GM19463 (cell line): ENCODE measurements around the gene STK10.

ENCODE experiments used
- ATAC-seq: cut with Tn5 transposase; IDR thresholded peaks from one replicate; pipeline ENCODE4 v1.9.1; 2021; ENCODE audit warnings: mild to moderate bottlenecking, moderate library complexity; ENCODE audit not compliant: unreplicated experiment

STK10 gene

DNA sequence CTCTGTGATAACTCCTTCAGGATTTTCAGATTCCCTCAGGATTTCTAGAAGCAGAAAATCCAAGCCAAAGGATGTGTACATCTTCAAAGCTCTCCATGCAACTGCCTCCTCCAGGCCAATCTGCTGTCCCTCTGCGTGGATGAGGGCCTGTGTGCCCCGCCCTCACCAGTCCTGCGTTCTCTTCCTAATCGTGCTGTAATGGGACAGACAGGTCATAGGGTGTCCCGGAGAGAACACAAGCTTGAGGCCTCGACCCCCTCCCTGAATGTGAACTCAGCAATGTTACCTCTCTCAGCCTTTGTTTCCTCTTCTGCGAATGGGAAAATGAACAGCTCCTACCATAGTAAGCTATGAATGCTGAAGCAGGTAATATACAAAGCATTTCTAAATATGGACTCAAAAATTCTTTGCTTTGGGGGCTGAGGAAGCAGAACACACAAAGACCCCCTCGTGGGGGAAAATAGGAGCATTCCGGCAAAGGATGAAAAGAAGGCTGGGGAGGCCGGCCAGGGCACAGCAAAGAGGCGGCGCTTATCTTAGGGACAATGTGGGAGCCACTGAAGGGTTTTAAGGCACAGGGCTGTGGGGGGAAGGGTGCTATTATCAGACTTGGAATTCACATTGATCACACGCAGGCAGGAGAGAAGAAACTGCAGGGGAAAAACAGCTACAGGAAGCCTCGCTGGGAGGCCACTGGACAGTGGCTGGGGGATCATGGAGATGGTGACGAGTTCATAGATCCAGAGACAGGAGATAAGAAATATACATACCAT, 124.4 kb downstream of the STK10 start:
- ATAC-seq = no peak

DNA sequence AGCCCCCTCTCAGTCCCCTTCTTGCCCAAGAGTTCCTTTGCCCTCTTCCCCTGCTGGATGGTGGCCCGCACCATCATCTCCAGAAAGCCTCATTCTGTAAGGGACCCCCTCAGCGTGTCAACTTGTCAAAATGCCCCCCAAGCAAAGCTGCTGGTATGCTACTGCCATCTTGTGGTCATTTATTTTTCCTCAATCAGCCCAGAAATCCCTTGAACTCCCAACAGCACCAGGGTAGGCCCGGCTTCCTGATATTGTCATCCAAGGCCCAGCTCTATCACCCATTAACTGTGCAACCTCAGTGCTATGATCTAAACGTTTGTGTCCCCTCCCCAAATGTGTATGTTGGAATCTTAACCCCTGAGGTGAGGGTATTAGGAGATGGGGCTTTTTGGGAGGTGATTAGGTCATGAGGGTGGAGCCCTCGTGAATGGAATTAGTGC, 128.3 kb downstream of the STK10 start:
- no peak for ATAC-seq

DNA sequence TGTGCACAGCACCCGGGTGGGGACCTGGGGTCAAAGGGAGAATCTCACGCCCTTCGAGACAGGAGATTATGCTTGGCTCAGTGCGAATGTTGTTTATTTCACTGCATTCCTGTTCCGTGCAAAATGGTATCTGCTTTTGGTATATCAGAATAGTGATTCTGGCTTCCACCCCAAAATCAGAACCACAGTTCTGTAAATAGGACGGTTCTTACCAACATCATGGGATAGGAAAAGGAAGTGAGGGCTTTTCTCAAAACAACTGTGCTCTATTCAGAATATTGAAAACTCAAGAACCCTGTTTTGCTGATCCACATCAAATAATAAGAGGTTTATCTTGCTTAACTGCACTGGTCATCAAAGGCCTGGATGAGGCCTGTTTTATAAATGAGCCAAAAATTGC, 129.9 kb downstream of the STK10 start:
- ATAC-seq = no peak

DNA sequence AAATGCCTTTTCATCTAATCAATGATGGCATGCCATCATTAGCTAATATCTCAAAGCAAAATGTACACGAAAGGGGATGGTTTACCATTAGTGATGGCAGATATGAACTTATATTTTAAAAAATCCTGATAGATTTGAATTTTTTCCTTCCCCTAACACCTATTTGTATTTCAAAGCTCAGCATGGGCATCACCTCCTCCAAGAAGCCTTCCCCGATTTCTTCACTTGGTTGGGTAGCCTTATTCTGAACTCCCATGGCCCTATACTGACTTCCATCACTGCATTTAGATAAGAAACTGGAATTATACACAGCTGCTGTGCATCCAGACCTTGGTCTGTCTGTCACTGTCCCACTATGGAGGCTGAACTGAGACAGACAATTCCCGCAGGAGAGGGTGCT, 132.0 kb downstream of the STK10 start:
- ATAC-seq = no peak

DNA sequence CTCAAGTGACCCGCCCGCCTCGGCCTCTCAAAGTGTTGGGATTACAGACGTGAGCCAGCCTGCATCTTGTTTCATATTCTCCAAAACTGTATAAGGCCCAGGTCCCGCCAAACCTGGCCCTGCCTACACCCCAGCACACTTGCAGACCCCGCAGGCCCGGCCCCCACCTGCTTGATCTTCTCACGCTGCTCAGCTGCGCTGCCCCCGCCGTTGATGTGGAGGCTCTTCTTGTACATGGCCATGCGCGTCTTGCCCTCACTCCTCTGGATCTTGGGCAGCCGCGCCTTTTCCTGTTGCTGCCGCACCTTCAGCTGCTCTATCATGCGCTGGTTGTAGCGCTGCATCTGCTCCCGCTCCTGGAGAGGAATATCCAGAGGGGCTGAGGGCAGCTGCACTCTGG, 132.6 kb downstream of the STK10 start:
- no peak for ATAC-seq

- ATAC-seq = no peak
These were observed 133.3 kb downstream of the STK10 start for GRCh38 chr5:172054611-172055153.

DNA sequence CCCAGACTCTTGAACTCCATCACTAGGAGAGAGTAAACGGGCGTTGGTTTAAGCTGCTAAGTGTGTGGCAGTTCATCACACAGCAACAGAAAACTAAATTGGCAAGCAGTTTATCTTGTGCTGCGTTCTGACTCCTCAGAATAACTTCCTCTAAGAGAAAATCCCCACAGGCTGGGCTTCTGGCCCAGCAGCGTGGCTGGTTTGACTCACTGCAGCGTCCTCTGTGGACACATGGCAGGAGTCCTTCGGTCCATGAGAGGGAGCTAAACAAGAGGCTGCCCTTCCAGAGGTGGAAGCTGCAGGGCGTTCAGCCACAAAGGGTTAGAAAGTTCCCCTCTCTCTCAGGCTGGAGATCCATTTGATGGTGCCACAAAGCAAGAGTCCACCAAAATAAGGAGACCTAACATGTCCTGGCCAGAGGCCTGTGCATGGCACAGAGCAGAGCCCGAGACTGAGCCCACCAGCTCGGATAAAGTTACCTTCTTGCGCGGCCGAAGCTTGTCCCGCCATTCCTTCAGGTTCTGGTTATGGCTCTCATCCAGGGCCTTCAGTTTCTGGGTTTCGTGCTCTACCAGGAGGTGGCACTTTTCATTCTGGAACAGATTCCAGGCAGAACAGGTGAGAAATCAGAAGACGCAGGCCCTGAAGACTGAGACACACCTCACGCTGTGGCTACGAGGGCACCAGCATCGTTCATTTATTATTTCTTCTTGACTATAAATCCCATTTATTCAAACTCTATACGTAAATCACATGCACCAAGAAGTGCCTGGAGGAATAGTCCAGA, 135.4 kb downstream of the STK10 start:
- no peak for ATAC-seq

DNA sequence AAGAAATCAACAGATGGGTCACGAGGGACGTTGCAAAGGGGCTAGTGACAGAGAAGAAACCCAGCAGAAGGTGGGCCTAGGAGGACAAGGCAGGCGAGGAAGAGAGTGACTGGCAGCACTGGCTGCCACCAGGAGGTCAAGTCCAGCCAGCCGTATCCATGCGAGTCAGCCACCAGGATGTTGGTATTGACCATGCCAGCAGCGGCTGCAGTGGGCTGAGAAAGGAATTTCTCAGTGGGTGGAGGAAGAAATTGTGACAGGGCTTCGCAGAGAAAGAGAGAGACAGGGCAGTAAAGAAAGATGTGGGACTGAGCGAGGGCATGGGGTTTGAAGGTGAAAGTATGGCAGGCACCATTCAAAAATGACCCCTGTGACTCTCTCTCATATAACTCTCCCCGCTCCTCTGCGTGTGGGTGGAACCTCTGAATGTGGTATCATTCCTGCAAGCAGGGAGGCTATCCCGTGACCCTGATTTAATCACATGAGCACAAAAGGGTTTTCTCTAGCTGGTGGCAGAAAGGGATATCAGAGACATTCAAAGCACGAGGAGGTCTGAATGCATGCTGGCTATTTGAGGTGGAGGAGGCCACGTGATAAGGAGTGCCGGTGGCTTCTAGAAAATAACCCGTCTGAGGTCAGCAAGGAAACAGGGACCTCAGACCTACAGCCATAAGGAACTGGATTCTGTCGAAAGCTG, 136.2 kb downstream of the STK10 start:
- ATAC-seq = no peak

- no peak for ATAC-seq
These were observed 137.9 kb downstream of the STK10 start for GRCh38 chr5:172050080-172050479.

- ATAC-seq = no peak
These were observed 138.7 kb downstream of the STK10 start for GRCh38 chr5:172049226-172049796.

- no peak for ATAC-seq
These were observed 139.4 kb downstream of the STK10 start for GRCh38 chr5:172048539-172049101.

DNA sequence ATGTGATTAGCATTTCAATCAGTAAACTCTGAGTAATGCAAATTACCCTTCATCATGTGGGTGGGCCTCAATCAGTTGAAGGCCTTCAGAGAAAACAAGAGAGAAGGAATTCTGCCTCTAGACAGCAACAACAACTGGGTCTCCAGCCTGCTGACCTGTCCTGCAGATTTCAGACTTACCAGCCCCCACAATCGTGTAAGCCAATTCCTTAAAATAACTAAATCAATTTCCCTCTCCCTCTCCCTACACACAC, 139.9 kb downstream of the STK10 start:
- ATAC-seq = no peak

- no peak for ATAC-seq
These were observed 141.4 kb downstream of the STK10 start for GRCh38 chr5:172046593-172046992.

DNA sequence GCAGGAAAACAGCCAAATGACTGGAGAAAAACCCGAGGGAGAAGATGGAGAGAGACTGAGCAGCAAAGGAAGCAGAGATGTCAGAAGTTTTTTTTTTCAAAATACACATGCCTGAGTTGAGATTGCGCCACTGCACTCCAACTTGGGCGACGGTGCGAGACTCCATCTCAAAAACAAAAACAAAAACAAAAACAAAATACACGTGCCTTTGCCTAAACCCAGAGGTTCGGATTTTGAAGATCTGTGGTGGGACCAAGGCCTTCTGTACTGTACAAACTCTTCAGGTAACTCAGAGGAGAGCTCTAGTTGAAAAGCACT, 142.8 kb downstream of the STK10 start:
- ATAC-seq = no peak

DNA sequence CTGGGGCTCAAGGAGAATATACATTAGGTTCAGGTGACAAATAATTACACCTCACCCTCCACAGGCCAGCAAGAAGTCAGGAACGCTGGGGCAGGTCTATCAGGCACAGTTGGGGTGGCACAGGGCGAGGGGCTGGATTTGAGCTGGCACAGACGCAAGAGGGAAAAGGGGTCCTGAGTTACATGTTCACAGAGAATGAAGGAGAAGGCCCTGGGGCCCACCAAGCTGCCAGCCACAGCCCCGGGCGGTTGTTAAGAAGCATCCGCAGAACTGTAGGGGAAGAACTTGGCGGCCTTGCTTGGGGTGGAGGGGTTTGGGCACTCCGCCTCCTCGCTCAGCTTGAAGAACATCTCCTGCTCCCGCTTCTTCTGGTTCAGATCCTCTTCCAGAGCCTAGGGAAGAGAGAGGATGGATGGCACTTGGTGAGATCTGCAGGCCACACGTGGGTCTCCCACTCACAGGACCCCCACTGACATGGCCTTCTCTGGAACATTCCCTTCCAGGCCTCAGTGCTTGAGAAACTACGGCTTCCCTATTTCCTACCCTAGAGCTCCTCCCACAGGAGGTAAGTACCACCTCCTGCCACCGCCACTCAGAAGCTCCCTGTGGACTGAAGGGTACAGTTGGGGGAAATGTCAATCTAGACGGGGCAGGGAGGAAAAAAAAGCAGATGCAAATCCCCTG, 143.3 kb downstream of the STK10 start:
- ATAC-seq = no peak

- ATAC-seq = no peak
These were observed 144.2 kb downstream of the STK10 start for GRCh38 chr5:172043865-172044264.

- no peak for ATAC-seq
These were observed 145.8 kb downstream of the STK10 start for GRCh38 chr5:172042183-172042582.

- ATAC-seq = no peak
These were observed 149.9 kb downstream of the STK10 start for GRCh38 chr5:172038167-172038566.

GRCh38 chr5:172035049-172035448, 153.0 kb downstream of the STK10 start:
- ATAC-seq = peak; percentile 81

- ATAC-seq = no peak
These were observed 156.0 kb downstream of the STK10 start for GRCh38 chr5:172031894-172032461.
